ENCODE data around the gene FXYD6. TPM values are rescaled to one million over a fixed set of nuclear protein-coding genes. Genes with fewer than 3 reads are reported as not detected.
A peak's percentile ranks its signal among the peaks of the same experiment; 100 is the strongest.

Gene FXYD6
- total and polyA plus RNA-seq, 2 of the 8 experiments (the other 6 are each of a cell fraction or from before 2014, with no cell fraction given): 44.6 to 117 TPM

- TF ChIP-seq CTBP2 (IDR thresholded peaks at IDR 0.05; ENCODE audit: borderline replicate concordance, insufficient read depth, insufficient read length, low read length) (no peak), ATF3 (IDR thresholded peaks at IDR 0.05; ENCODE audit: insufficient read depth, low read depth, low read length) (no peak), POLR2A (IDR thresholded peaks at IDR 0.05; ENCODE audit: control extremely low read depth in 1 of 2, low read depth in 2 of 2, low read length in 2 of 2) (no peak), KDM1A (IDR thresholded peaks at IDR 0.05; ENCODE audit: borderline replicate concordance, low read length) (no peak), CREB1 (IDR thresholded peaks at IDR 0.05) (no peak), YY1 (IDR thresholded peaks at IDR 0.05; ENCODE audit: low read depth, low read length) (0 out of 2 replicates have a peak, but pooled peaks have one; percentile 9), CTCF (IDR thresholded peaks at IDR 0.05; ENCODE audit: control extremely low read depth in 1 of 3, insufficient read depth in 1 of 3, low read depth in 1 of 3, low read length in 3 of 3) (peak in 2 of 3 experiments; percentile 88 to 95; a peak in 3 of 4 replicates)
These were observed 57.1 kb downstream of the FXYD6 start (continued) for GRCh38 chr11:117819096-117820040.
